A549 (cell line): Measurements from ENCODE around the gene PHACTR4. TPM values are rescaled to one million over a fixed set of nuclear protein-coding genes. Genes with fewer than 3 reads are reported as not detected.

ENCODE experiments used
- ATAC-seq, 2 experiments: fragments of 200-7000 bp in 1 of 2; fragments of >200 bp in 1 of 2; cut with Nextera tagmentation in 1 of 2; cut with Tn5 transposase in 1 of 2; 3 replicates each; pipeline versions ENCODE4 v1.8.0 to v1.9.1; 2018 to 2020; ENCODE audit warnings: mild to moderate bottlenecking in 1 of 2, moderate library complexity in 1 of 2
- CTCF ChIA-PET: fragments of 300-600 bp; sonication (Branson Sonifier 250); formaldehyde crosslinking; extraction: SDS; loops from one replicate; lab custom pipeline; 2021; ENCODE audit warnings: antibody characterized with exemption, inconsistent platforms; lab: Yijun Ruan, JAX
- POLR2A ChIA-PET: fragments of 350-600 bp; formaldehyde crosslinking; extraction: SDS; loops from one replicate; lab custom pipeline; 2021; ENCODE audit warnings: antibody characterized with exemption, inconsistent platforms; lab: Yijun Ruan, JAX
- DNase-seq, 2 experiments: peaks; one replicate each; pipeline versions ENCODE4 v3.0.0 to v3.0.0-alpha.2; 2011 to 2016; ENCODE audit warnings: low read depth in 1 of 2, low spot score in 1 of 2
- FAIRE-seq: peaks from 2 replicates; lab custom pipeline; 2011; peaks lifted over from hg19 to GRCh38; lab: Jason Lieb, UNC
- H3K27ac ChIP-seq, 2 experiments: fragments of >200 bp; sonication (Bioruptor Twin); formaldehyde crosslinking; 3 replicates each; pipeline ENCODE4 v1.5.1; 2016 to 2017
- H3K4me1 ChIP-seq: fragments of >200 bp; sonication (Bioruptor Twin); formaldehyde crosslinking; 3 replicates; pipeline ENCODE4 v1.6.1; 2016
- H3K4me2 ChIP-seq: fragments of >200 bp; sonication (Bioruptor Twin); formaldehyde crosslinking; 3 replicates; pipeline ENCODE4 v1.6.1; 2016
- H3K4me3 ChIP-seq: fragments of >200 bp; sonication (Bioruptor Twin); formaldehyde crosslinking; 3 replicates; pipeline ENCODE4 v1.5.1; 2016
- H3K9me3 ChIP-seq: fragments of >200 bp; sonication (Bioruptor Twin); formaldehyde crosslinking; 3 replicates; pipeline ENCODE4 v1.6.1; 2016
- BHLHE40 ChIP-seq: IDR thresholded peaks from 2 replicates; pipeline ENCODE4 v1.6.1; 2012; ENCODE audit warnings: low read depth, low read length, inconsistent platforms
- CBX2 ChIP-seq: fragments of 200-600 bp; sonication (generic); IDR thresholded peaks from 2 replicates; pipeline ENCODE4 v1.6.1; 2016; ENCODE audit warnings: low read depth, mild to moderate bottlenecking, borderline replicate concordance
- CHD4 ChIP-seq: fragments of 200-600 bp; sonication (generic); IDR thresholded peaks from 2 replicates; pipeline ENCODE4 v1.6.1; 2016; ENCODE audit warnings: antibody characterized with exemption, mild to moderate bottlenecking, borderline replicate concordance
- EHF ChIP-seq: fragments of 250-450 bp; sonication (Bioruptor Pico); IDR thresholded peaks from 2 replicates; pipeline ENCODE4 v1.5.0; 2020; ENCODE audit warnings: mild to moderate bottlenecking
- ESRRA ChIP-seq: fragments of 150-350 bp; IDR thresholded peaks from 2 replicates; pipeline ENCODE4 v1.6.1; 2014; ENCODE audit warnings: mild to moderate bottlenecking, low read length, borderline replicate concordance
- FOSL2 ChIP-seq, 2 experiments: fragments of 450-650 bp in 1 of 2; fragments of >200 bp in 1 of 2; sonication (Bioruptor Twin) in 1 of 2; formaldehyde crosslinking; IDR thresholded peaks; 2 replicates each; pipeline versions ENCODE4 v1.5.0 to v1.6.1; 2016 to 2020; ENCODE audit warnings: mild to moderate bottlenecking in 1 of 2, moderate library complexity in 1 of 2
- HDAC2 ChIP-seq: fragments of 200-600 bp; sonication (generic); IDR thresholded peaks from 2 replicates; pipeline ENCODE4 v1.6.1; 2016
- HOXA7 ChIP-seq: fragments of 250-450 bp; sonication (Bioruptor Pico); IDR thresholded peaks from 2 replicates; pipeline ENCODE4 v1.5.0; 2020; ENCODE audit warnings: mild to moderate bottlenecking, moderate library complexity
- HOXB13 ChIP-seq: fragments of 250-450 bp; sonication (Bioruptor Pico); IDR thresholded peaks from 2 replicates; pipeline ENCODE4 v1.5.0; 2020; ENCODE audit warnings: low read depth, mild to moderate bottlenecking, moderate library complexity
- HOXB5 ChIP-seq: fragments of 250-450 bp; sonication (Bioruptor Pico); IDR thresholded peaks from 2 replicates; pipeline ENCODE4 v1.5.0; 2020; ENCODE audit warnings: mild to moderate bottlenecking, moderate library complexity
- JUN ChIP-seq, 2 experiments: fragments of >200 bp; sonication (Bioruptor Twin); formaldehyde crosslinking; IDR thresholded peaks; 2 replicates in 1 of 2; 3 replicates in 1 of 2; pipeline ENCODE4 v1.6.1; 2016 to 2017
- JUNB ChIP-seq: fragments of >200 bp; sonication (Bioruptor Twin); formaldehyde crosslinking; IDR thresholded peaks from 2 replicates; pipeline ENCODE4 v1.6.1; 2016
- KDM1A ChIP-seq: fragments of 200-600 bp; sonication (generic); IDR thresholded peaks from 2 replicates; pipeline ENCODE4 v1.6.1; 2016; ENCODE audit warnings: low read depth, mild to moderate bottlenecking
- KDM5A ChIP-seq: fragments of 200-600 bp; sonication (generic); IDR thresholded peaks from 2 replicates; pipeline ENCODE4 v1.6.1; 2016; ENCODE audit warnings: antibody characterized with exemption, mild to moderate bottlenecking
- MAFK ChIP-seq: fragments of 450-650 bp; IDR thresholded peaks from 2 replicates; pipeline ENCODE4 v1.6.1; 2014; ENCODE audit not compliant: partially characterized antibody
- MYC ChIP-seq: IDR thresholded peaks from 2 replicates; pipeline ENCODE4 v1.6.1; 2012; ENCODE audit warnings: mild to moderate bottlenecking, inconsistent platforms, low read length, improper control_type of control experiment, borderline replicate concordance
- NFE2L2 ChIP-seq: fragments of 150-350 bp; conservative IDR thresholded peaks from 2 replicates; pipeline ENCODE4 v1.6.1; 2014; ENCODE audit warnings: low read length
- POLR2AphosphoS2 ChIP-seq: conservative IDR thresholded peaks from 2 replicates; pipeline ENCODE4 v1.6.1; 2012; ENCODE audit warnings: low read length, improper control_type of control experiment, inconsistent platforms
- RARB ChIP-seq: fragments of 250-450 bp; sonication (Bioruptor Pico); IDR thresholded peaks from 2 replicates; pipeline ENCODE4 v1.8.0; 2021; ENCODE audit warnings: mild to moderate bottlenecking, moderate library complexity
- RNF2 ChIP-seq: fragments of 200-600 bp; sonication (generic); IDR thresholded peaks from 2 replicates; pipeline ENCODE4 v1.6.1; 2016; ENCODE audit warnings: low read depth, mild to moderate bottlenecking, antibody characterized with exemption, moderate library complexity, borderline replicate concordance
- SREBF2 ChIP-seq: fragments of 450-650 bp; IDR thresholded peaks from 2 replicates; pipeline ENCODE4 v1.6.1; 2014; ENCODE audit warnings: mild to moderate bottlenecking, moderate library complexity
- TFCP2L1 ChIP-seq: fragments of 250-450 bp; sonication (Bioruptor Pico); IDR thresholded peaks from 2 replicates; pipeline ENCODE4 v1.5.0; 2021; ENCODE audit warnings: mild to moderate bottlenecking
- ZC3H11A ChIP-seq: fragments of 450-650 bp; IDR thresholded peaks from 2 replicates; pipeline ENCODE4 v1.6.1; 2014; ENCODE audit warnings: antibody characterized with exemption, mild to moderate bottlenecking
- ZNF302 ChIP-seq: fragments of 250-450 bp; sonication (Bioruptor Pico); IDR thresholded peaks from 2 replicates; pipeline ENCODE4 v1.9.0; 2021; ENCODE audit warnings: inconsistent platforms, mild to moderate bottlenecking, moderate library complexity
- ZSCAN20 ChIP-seq: fragments of 250-450 bp; sonication (Bioruptor Pico); IDR thresholded peaks from 2 replicates; pipeline ENCODE4 v1.8.0; 2022; ENCODE audit warnings: mild to moderate bottlenecking, moderate library complexity
- WGBS: methylation state at CpG from one replicate; pipeline ENCODE4 v1.1.6; 2017; ENCODE audit errors: missing lambda C conversion rate; 5-methylcytosine and 5-hydroxymethylcytosine counted together
- polyA plus RNA-seq, 4 experiments: library from polyadenylated mRNA; depleted of rRNA in 3 of 4; stranded (reverse); fragments of >200 nt; fragmentation: RNase III in 1 of 4; extraction: RNeasy Plus Mini Kit Qiagen cat#74134 plus additional on column Dnase treatment in 1 of 4; gene quantifications; 2 replicates in 3 of 4; 3 replicates in 1 of 4; pipeline ENCODE4 v1.2.3, GENCODE V29; 2011 to 2017
- TF ChIP-seq, protein P1 (sequence below): fragments of >200 bp; sonication (Bioruptor Twin); formaldehyde crosslinking; IDR thresholded peaks from 3 replicates; pipeline ENCODE4 v1.6.1; 2016
- TF ChIP-seq, protein P2 (sequence below): fragments of 450-650 bp; IDR thresholded peaks from 2 replicates; pipeline ENCODE4 v1.6.1; 2014; ENCODE audit warnings: antibody characterized with exemption
- TF ChIP-seq, protein P3 (sequence below): fragments of >200 bp; sonication (Bioruptor Twin); formaldehyde crosslinking; IDR thresholded peaks from 3 replicates; pipeline ENCODE4 v1.5.1; 2016
- TF ChIP-seq, protein P4 (sequence below): IDR thresholded peaks from 2 replicates; pipeline ENCODE4 v1.6.1; 2012
- TF ChIP-seq, protein P5 (sequence below): fragments of 150-350 bp; IDR thresholded peaks from 2 replicates; pipeline ENCODE4 v1.6.1; 2014; ENCODE audit warnings: low read depth, mild to moderate bottlenecking, low read length

PHACTR4 gene
- polyA plus RNA-seq, 2 of the 4 experiments (the other 2 are of a cell fraction) = 17.4 to 25.0 TPM

DNA sequence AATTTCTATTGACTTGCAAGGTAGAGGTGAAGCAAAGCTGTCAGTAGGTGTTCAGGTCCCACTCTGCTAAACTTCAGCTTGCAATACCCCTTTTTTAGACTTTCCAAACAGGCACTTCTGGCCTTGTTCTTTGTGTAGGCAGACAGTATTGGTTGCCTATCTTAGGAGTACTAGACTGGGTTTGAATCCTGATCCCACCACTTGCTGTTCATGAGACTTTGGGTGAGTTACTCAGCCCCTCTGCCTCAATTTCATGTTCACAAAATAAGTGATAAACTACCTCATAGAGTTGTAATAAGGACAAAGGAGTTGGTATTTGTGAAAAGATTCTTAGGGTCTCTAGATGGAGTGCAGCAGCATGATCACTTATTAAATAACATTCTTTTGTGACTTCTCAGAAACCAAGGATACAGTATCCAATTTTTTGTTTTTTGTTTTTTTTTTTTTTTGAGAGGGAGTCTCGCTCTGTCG is 141.5 kb downstream of the PHACTR4 start:
- H3K4me1 ChIP-seq = peaks cover 47% of the 10 kb centered on the region
- peak overlapping the region; percentile 99 for H3K4me3 ChIP-seq
- peak in 1 of 2 experiments; percentile 40 for DNase-seq
- TF ChIP-seq CBX2 (no peak), KDM5A (no peak), HOXB5 (CRISPR knock-in tag) (no peak), FOSL2 (IDR thresholded peaks at IDR 0.05) (no peak), FOSL2 (CRISPR knock-in tag; IDR thresholded peaks at IDR 0.05) (no peak), EHF (CRISPR knock-in tag) (no peak), ZC3H11A (no peak), TFCP2L1 (CRISPR knock-in tag) (peak; percentile 95), ZSCAN20 (CRISPR knock-in tag) (no peak), BHLHE40 (no peak), HOXA7 (CRISPR knock-in tag) (peak; percentile 86), RNF2 (no peak), ESRRA (no peak), NFE2L2 (no peak), RARB (peak; percentile 79; the same call in 1 of the 2 replicates), HDAC2 (no peak), POLR2AphosphoS2 (peak; percentile 13; the same call in 1 of the 2 replicates), MAFK (no peak), JUNB (no peak), MYC (no peak), KDM1A (no peak), CHD4 (no peak), ZNF302 (no peak), HOXB13 (CRISPR knock-in tag) (no peak), JUN (IDR thresholded peaks at IDR 0.05) (peak in 1 of 2 experiments; percentile 72; a peak in 1 of 5 replicates), SREBF2 (no peak)
- TF ChIP-seq, protein P1, sequence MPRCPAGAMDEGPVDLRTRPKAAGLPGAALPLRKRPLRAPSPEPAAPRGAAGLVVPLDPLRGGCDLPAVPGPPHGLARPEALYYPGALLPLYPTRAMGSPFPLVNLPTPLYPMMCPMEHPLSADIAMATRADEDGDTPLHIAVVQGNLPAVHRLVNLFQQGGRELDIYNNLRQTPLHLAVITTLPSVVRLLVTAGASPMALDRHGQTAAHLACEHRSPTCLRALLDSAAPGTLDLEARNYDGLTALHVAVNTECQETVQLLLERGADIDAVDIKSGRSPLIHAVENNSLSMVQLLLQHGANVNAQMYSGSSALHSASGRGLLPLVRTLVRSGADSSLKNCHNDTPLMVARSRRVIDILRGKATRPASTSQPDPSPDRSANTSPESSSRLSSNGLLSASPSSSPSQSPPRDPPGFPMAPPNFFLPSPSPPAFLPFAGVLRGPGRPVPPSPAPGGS = peak; percentile 44; the same call in 1 of the 3 replicates
- TF ChIP-seq, protein P2, sequence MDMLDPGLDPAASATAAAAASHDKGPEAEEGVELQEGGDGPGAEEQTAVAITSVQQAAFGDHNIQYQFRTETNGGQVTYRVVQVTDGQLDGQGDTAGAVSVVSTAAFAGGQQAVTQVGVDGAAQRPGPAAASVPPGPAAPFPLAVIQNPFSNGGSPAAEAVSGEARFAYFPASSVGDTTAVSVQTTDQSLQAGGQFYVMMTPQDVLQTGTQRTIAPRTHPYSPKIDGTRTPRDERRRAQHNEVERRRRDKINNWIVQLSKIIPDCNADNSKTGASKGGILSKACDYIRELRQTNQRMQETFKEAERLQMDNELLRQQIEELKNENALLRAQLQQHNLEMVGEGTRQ = no peak
- TF ChIP-seq, protein P3, sequence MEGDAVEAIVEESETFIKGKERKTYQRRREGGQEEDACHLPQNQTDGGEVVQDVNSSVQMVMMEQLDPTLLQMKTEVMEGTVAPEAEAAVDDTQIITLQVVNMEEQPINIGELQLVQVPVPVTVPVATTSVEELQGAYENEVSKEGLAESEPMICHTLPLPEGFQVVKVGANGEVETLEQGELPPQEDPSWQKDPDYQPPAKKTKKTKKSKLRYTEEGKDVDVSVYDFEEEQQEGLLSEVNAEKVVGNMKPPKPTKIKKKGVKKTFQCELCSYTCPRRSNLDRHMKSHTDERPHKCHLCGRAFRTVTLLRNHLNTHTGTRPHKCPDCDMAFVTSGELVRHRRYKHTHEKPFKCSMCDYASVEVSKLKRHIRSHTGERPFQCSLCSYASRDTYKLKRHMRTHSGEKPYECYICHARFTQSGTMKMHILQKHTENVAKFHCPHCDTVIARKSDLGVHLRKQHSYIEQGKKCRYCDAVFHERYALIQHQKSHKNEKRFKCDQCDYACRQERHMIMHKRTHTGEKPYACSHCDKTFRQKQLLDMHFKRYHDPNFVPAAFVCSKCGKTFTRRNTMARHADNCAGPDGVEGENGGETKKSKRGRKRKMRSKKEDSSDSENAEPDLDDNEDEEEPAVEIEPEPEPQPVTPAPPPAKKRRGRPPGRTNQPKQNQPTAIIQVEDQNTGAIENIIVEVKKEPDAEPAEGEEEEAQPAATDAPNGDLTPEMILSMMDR = no peak
- TF ChIP-seq, protein P4, sequence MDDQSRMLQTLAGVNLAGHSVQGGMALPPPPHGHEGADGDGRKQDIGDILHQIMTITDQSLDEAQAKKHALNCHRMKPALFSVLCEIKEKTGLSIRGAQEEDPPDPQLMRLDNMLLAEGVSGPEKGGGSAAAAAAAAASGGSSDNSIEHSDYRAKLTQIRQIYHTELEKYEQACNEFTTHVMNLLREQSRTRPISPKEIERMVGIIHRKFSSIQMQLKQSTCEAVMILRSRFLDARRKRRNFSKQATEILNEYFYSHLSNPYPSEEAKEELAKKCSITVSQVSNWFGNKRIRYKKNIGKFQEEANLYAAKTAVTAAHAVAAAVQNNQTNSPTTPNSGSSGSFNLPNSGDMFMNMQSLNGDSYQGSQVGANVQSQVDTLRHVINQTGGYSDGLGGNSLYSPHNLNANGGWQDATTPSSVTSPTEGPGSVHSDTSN = no peak; the same call in 1 of the 2 replicates
- TF ChIP-seq, protein P5, sequence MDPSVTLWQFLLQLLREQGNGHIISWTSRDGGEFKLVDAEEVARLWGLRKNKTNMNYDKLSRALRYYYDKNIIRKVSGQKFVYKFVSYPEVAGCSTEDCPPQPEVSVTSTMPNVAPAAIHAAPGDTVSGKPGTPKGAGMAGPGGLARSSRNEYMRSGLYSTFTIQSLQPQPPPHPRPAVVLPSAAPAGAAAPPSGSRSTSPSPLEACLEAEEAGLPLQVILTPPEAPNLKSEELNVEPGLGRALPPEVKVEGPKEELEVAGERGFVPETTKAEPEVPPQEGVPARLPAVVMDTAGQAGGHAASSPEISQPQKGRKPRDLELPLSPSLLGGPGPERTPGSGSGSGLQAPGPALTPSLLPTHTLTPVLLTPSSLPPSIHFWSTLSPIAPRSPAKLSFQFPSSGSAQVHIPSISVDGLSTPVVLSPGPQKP = no peak
- ChIA-PET CTCF (no interaction called here), POLR2A (interaction anchor here (0.7 to 1.8 kb wide), 4 partner anchors 34 to 138 kb away, joined by 3 to 8 read pairs (median 5); partner anchors contain the start of gene RNU11)
- peak in 1 of 2 experiments; percentile 28; a peak in 2 of 6 replicates for ATAC-seq
- peak overlapping the region; percentile 97 for H3K4me2 ChIP-seq
- H3K9me3 ChIP-seq = no peaks in the 10 kb centered on the region
- peak overlapping the region; percentile 94 to 99; a peak in 5 of 6 replicates for H3K27ac ChIP-seq
- FAIRE-seq = no peak
- 71% methylated on average over 2 of the region's 2 CpGs for WGBS
